Measurements from ENCODE around the gene DNAH6.
"Not testable (repeated sequence)": the region's sequence is repeated elsewhere in the genome, so short reads cannot be mapped to it uniquely, and the experiment has no call there.

The DNAH6 gene

GRCh38 chr2:84498150-84498799 is 18.0 kb upstream of the DNAH6 start:
- Histone ChIP-seq H2BK12ac (ENCODE audit: low read length in 2 of 2) (no peak overlapping the region), H2BK120ac (ENCODE audit: low read depth, low read length) (no peak overlapping the region), H3K23ac (ENCODE audit: low read length in 2 of 2) (no peak overlapping the region), H3K27me3 (ENCODE audit: control insufficient read depth in 1 of 2, insufficient read depth in 1 of 2, low read length in 2 of 2) (no peaks in the 10 kb centered on the region), H4K8ac (ENCODE audit: low read length) (no peak overlapping the region), H3K4me1 (ENCODE audit: control insufficient read depth, insufficient read depth, low read depth, low read length) (peaks cover 3% of the 10 kb centered on the region), H2BK5ac (ENCODE audit: low read depth, low read length, poor library complexity, severe bottlenecking) (no peak overlapping the region), H4K91ac (ENCODE audit: low read length) (no peak overlapping the region), H2BK15ac (ENCODE audit: low read depth, poor library complexity, severe bottlenecking) (no peak overlapping the region), H3K18ac (ENCODE audit: low read depth in 1 of 2, low read length in 2 of 2) (no peak overlapping the region), H3K4me2 (ENCODE audit: low read length, poor library complexity, severe bottlenecking) (no peak overlapping the region), H3K79me1 (replicated peaks; ENCODE audit: low read length, poor library complexity, severe bottlenecking) (no peaks in the 10 kb centered on the region), H3K27ac (ENCODE audit: low read length, poor library complexity, severe bottlenecking) (no peak overlapping the region), H3K4me3 (ENCODE audit: insufficient read depth in 1 of 2, low read depth in 1 of 2, low read length in 2 of 2) (no peak overlapping the region), H2AK5ac (ENCODE audit: low read length, severe bottlenecking) (no peak overlapping the region), H3K14ac (ENCODE audit: low read length in 2 of 2) (no peak overlapping the region), H3K9ac (ENCODE audit: low read length) (no peak overlapping the region), H3K4ac (ENCODE audit: low read depth in 1 of 2, low read length in 2 of 2) (no peak overlapping the region), H2AFZ (ENCODE audit: low read depth, low read length) (no peak overlapping the region), H3K9me3 (ENCODE audit: control insufficient read depth, low read length) (no peaks in the 10 kb centered on the region), H3K36me3 (ENCODE audit: control insufficient read depth in 1 of 2, insufficient read depth in 2 of 2, low read depth in 1 of 2, low read length in 2 of 2) (no peaks in the 10 kb centered on the region)
- no peak for DNase-seq

- not testable (repeated sequence) for H3K27ac ChIP-seq (ENCODE audit: low read length, poor library complexity, severe bottlenecking); H4K91ac ChIP-seq (ENCODE audit: low read length); DNase-seq; H2BK15ac ChIP-seq (ENCODE audit: low read depth, poor library complexity, severe bottlenecking); H2BK120ac ChIP-seq (ENCODE audit: low read depth, low read length); H2AK5ac ChIP-seq (ENCODE audit: low read length, severe bottlenecking); H3K27me3 ChIP-seq (ENCODE audit: control insufficient read depth in 1 of 2, insufficient read depth in 1 of 2, low read length in 2 of 2); H3K4me2 ChIP-seq (ENCODE audit: low read length, poor library complexity, severe bottlenecking); H2BK5ac ChIP-seq (ENCODE audit: low read depth, low read length, poor library complexity, severe bottlenecking); H3K9ac ChIP-seq (ENCODE audit: low read length); H3K4ac ChIP-seq (ENCODE audit: low read depth in 1 of 2, low read length in 2 of 2); H3K23ac ChIP-seq (ENCODE audit: low read length in 2 of 2); H3K9me3 ChIP-seq (ENCODE audit: control insufficient read depth, low read length); H3K4me1 ChIP-seq (ENCODE audit: control insufficient read depth, insufficient read depth, low read depth, low read length); H3K36me3 ChIP-seq (ENCODE audit: control insufficient read depth in 1 of 2, insufficient read depth in 2 of 2, low read depth in 1 of 2, low read length in 2 of 2); H2BK12ac ChIP-seq (ENCODE audit: low read length in 2 of 2); H3K79me1 ChIP-seq (replicated peaks; ENCODE audit: low read length, poor library complexity, severe bottlenecking); H2AFZ ChIP-seq (ENCODE audit: low read depth, low read length); H4K8ac ChIP-seq (ENCODE audit: low read length); H3K14ac ChIP-seq (ENCODE audit: low read length in 2 of 2); H3K4me3 ChIP-seq (ENCODE audit: insufficient read depth in 1 of 2, low read depth in 1 of 2, low read length in 2 of 2); H3K18ac ChIP-seq (ENCODE audit: low read depth in 1 of 2, low read length in 2 of 2)
- WGBS = 85% methylated on average over 10 of the region's 10 CpGs
Observed at GRCh38 chr2:84511024-84511423, 5.3 kb upstream of the DNAH6 start.

- Histone ChIP-seq H2BK12ac (ENCODE audit: low read length in 2 of 2) (no peak overlapping the region), H3K79me1 (replicated peaks; ENCODE audit: low read length, poor library complexity, severe bottlenecking) (no peaks in the 10 kb centered on the region), H4K8ac (ENCODE audit: low read length) (peak overlapping the region; percentile 51), H2AFZ (ENCODE audit: low read depth, low read length) (peak overlapping the region; percentile 7), H3K4ac (ENCODE audit: low read depth in 1 of 2, low read length in 2 of 2) (no peak overlapping the region), H3K4me3 (ENCODE audit: insufficient read depth in 1 of 2, low read depth in 1 of 2, low read length in 2 of 2) (peak overlapping the region in 1 of 2 experiments; percentile 79), H3K18ac (ENCODE audit: low read depth in 1 of 2, low read length in 2 of 2) (no peak overlapping the region), H3K9me3 (ENCODE audit: control insufficient read depth, low read length) (no peaks in the 10 kb centered on the region), H2AK5ac (ENCODE audit: low read length, severe bottlenecking) (no peak overlapping the region), H3K27me3 (ENCODE audit: control insufficient read depth in 1 of 2, insufficient read depth in 1 of 2, low read length in 2 of 2) (peaks cover 2 to 6% of the 10 kb centered on the region in 2 experiments), H2BK15ac (ENCODE audit: low read depth, poor library complexity, severe bottlenecking) (no peak overlapping the region), H3K4me2 (ENCODE audit: low read length, poor library complexity, severe bottlenecking) (peak overlapping the region; percentile 85), H3K36me3 (ENCODE audit: control insufficient read depth in 1 of 2, insufficient read depth in 2 of 2, low read depth in 1 of 2, low read length in 2 of 2) (no peaks in the 10 kb centered on the region), H3K14ac (ENCODE audit: low read length in 2 of 2) (no peak overlapping the region), H2BK5ac (ENCODE audit: low read depth, low read length, poor library complexity, severe bottlenecking) (no peak overlapping the region), H3K23ac (ENCODE audit: low read length in 2 of 2) (no peak overlapping the region), H3K9ac (ENCODE audit: low read length) (peak overlapping the region; percentile 87), H3K27ac (ENCODE audit: low read length, poor library complexity, severe bottlenecking) (no peak overlapping the region), H3K4me1 (ENCODE audit: control insufficient read depth, insufficient read depth, low read depth, low read length) (peaks cover 2% of the 10 kb centered on the region), H4K91ac (ENCODE audit: low read length) (no peak overlapping the region), H2BK120ac (ENCODE audit: low read depth, low read length) (no peak overlapping the region)
- WGBS = 86% methylated on average over 9 of the region's 9 CpGs
- DNase-seq = no peak
Observed at GRCh38 chr2:84515788-84516187, 510 bp upstream of the DNAH6 start.

- no peak overlapping the region for H2BK5ac ChIP-seq (ENCODE audit: low read depth, low read length, poor library complexity, severe bottlenecking)
- no peak overlapping the region for H2BK12ac ChIP-seq (ENCODE audit: low read length in 2 of 2)
- no peaks in the 10 kb centered on the region for H3K36me3 ChIP-seq (ENCODE audit: control insufficient read depth in 1 of 2, insufficient read depth in 2 of 2, low read depth in 1 of 2, low read length in 2 of 2)
- no peak overlapping the region for H3K4ac ChIP-seq (ENCODE audit: low read depth in 1 of 2, low read length in 2 of 2)
- no peak overlapping the region for H3K27ac ChIP-seq (ENCODE audit: low read length, poor library complexity, severe bottlenecking)
- no peak overlapping the region for H3K4me2 ChIP-seq (ENCODE audit: low read length, poor library complexity, severe bottlenecking)
- no peak overlapping the region for H2AFZ ChIP-seq (ENCODE audit: low read depth, low read length)
- no peak overlapping the region for H3K9ac ChIP-seq (ENCODE audit: low read length)
- H3K4me3 ChIP-seq (ENCODE audit: insufficient read depth in 1 of 2, low read depth in 1 of 2, low read length in 2 of 2) = no peak overlapping the region
- no peak overlapping the region for H3K18ac ChIP-seq (ENCODE audit: low read depth in 1 of 2, low read length in 2 of 2)
- no peak overlapping the region for H4K91ac ChIP-seq (ENCODE audit: low read length)
- peaks cover 2 to 6% of the 10 kb centered on the region in 2 experiments for H3K27me3 ChIP-seq (ENCODE audit: control insufficient read depth in 1 of 2, insufficient read depth in 1 of 2, low read length in 2 of 2)
- no peak overlapping the region for H3K23ac ChIP-seq (ENCODE audit: low read length in 2 of 2)
- no peak for DNase-seq
- H2AK5ac ChIP-seq (ENCODE audit: low read length, severe bottlenecking) = no peak overlapping the region
- peaks cover 2% of the 10 kb centered on the region for H3K4me1 ChIP-seq (ENCODE audit: control insufficient read depth, insufficient read depth, low read depth, low read length)
- H3K9me3 ChIP-seq (ENCODE audit: control insufficient read depth, low read length) = no peaks in the 10 kb centered on the region
- H3K14ac ChIP-seq (ENCODE audit: low read length in 2 of 2) = no peak overlapping the region
- no peak overlapping the region for H2BK120ac ChIP-seq (ENCODE audit: low read depth, low read length)
- H2BK15ac ChIP-seq (ENCODE audit: low read depth, poor library complexity, severe bottlenecking) = no peak overlapping the region
- no peaks in the 10 kb centered on the region for H3K79me1 ChIP-seq (replicated peaks; ENCODE audit: low read length, poor library complexity, severe bottlenecking)
- H4K8ac ChIP-seq (ENCODE audit: low read length) = no peak overlapping the region
Observed at GRCh38 chr2:84519332-84519957, 3.1 kb downstream of the DNAH6 start.
